Suprapubic skin (tissue), 3 donors: ENCODE results near the gene FAM200C.

Source experiments
- CTCF ChIP-seq, 2 donors: fragments of 200-600 bp in 1 of 2; fragments of 450-650 bp in 1 of 2; sonication (generic) in 1 of 2; IDR thresholded peaks; one replicate each; pipeline ENCODE4 v1.5.1; 2016 to 2019; ENCODE audit warnings: antibody characterized with exemption in 2 of 2, mild to moderate bottlenecking in 1 of 2, moderate library complexity in 1 of 2
- EP300 ChIP-seq: sonication (generic); formaldehyde crosslinking; IDR thresholded peaks from one replicate; pipeline ENCODE4 v1.6.1; 2017; ENCODE audit warnings: antibody characterized with exemption
- POLR2A ChIP-seq, 2 donors: fragments of 450-650 bp; IDR thresholded peaks; one replicate each; pipeline ENCODE4 v1.6.1; 2017; ENCODE audit warnings: antibody characterized with exemption in 2 of 2, mild to moderate bottlenecking in 2 of 2, moderate library complexity in 2 of 2

DNA sequence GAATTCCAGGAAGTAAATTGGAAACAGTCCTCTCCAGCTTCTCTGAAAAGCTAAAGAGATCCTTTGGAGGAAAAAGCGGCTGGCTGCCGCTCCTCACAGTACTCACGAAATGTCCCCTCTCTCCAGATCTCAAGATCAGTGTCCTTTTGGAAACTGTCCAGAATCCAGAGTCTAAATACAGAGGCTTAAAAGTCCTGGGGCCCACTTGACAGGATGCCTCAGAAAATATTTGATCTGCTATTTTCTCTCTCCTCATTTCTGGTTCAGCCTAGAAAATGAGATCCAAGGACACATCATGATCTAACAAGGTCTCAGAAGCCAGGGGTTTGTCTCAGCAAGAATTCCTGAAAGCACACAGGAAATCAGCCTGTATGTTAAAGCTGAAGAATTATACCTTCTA is 36.6 kb downstream of the FAM200C start:
- TF ChIP-seq POLR2A (IDR thresholded peaks at IDR 0.05) (no peak), EP300 (no peak), CTCF (IDR thresholded peaks at IDR 0.05) (no peak)
